ENCODE results near the gene CDS2.
"Not testable (repeated sequence)": the region's sequence is repeated elsewhere in the genome, so short reads cannot be mapped to it uniquely, and the experiment has no call there.

DNA sequence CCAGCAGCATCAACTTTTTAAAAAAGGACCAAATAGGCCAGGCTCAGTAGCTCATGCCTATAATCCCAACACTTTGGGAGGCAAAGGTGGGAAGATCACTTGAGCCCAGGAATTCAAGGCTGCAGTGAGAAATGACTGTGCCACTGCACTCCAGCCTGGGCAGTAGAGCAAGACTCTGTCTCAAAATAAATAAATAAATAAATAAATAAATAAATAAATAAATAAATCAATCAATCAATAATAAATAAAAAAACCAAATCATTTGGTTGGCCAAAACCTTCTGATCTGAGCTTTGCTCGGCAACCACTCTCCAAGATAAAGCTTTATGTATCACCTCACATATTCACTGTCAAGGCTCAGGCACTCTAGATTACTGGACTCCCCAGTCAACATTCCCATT, 27.8 kb upstream of the CDS2 start:
- TF ChIP-seq, protein P1, sequence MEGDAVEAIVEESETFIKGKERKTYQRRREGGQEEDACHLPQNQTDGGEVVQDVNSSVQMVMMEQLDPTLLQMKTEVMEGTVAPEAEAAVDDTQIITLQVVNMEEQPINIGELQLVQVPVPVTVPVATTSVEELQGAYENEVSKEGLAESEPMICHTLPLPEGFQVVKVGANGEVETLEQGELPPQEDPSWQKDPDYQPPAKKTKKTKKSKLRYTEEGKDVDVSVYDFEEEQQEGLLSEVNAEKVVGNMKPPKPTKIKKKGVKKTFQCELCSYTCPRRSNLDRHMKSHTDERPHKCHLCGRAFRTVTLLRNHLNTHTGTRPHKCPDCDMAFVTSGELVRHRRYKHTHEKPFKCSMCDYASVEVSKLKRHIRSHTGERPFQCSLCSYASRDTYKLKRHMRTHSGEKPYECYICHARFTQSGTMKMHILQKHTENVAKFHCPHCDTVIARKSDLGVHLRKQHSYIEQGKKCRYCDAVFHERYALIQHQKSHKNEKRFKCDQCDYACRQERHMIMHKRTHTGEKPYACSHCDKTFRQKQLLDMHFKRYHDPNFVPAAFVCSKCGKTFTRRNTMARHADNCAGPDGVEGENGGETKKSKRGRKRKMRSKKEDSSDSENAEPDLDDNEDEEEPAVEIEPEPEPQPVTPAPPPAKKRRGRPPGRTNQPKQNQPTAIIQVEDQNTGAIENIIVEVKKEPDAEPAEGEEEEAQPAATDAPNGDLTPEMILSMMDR (conservative IDR thresholded peaks at IDR 0.05; ENCODE audit: low read depth in 2 of 2), result not testable (repeated sequence)
- not testable (repeated sequence) for TF ChIP-seq CREB1 (CRISPR knock-in tag; IDR thresholded peaks at IDR 0.05; ENCODE audit: low read depth); EZH2 (IDR thresholded peaks at IDR 0.05; ENCODE audit: low read depth, unreplicated experiment); NANOG (IDR thresholded peaks at IDR 0.05; ENCODE audit: borderline replicate concordance); POLR2AphosphoS5 (IDR thresholded peaks at IDR 0.05; ENCODE audit: low read depth)
- TF ChIP-seq, protein P2, sequence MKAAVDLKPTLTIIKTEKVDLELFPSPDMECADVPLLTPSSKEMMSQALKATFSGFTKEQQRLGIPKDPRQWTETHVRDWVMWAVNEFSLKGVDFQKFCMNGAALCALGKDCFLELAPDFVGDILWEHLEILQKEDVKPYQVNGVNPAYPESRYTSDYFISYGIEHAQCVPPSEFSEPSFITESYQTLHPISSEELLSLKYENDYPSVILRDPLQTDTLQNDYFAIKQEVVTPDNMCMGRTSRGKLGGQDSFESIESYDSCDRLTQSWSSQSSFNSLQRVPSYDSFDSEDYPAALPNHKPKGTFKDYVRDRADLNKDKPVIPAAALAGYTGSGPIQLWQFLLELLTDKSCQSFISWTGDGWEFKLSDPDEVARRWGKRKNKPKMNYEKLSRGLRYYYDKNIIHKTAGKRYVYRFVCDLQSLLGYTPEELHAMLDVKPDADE (IDR thresholded peaks at IDR 0.05), result not testable (repeated sequence)
